A549 (cell line): ENCODE measurements around the gene ITGA11.

Experiments
- BCL3 ChIP-seq: fragments of >200 bp; sonication (Bioruptor Twin); formaldehyde crosslinking; IDR thresholded peaks from 3 replicates; pipeline ENCODE4 v1.6.1; 2016
- CTCF ChIP-seq: fragments of >200 bp; sonication (Bioruptor Twin); formaldehyde crosslinking; IDR thresholded peaks from 3 replicates; pipeline ENCODE4 v1.5.1; 2016
- MAFK ChIP-seq: fragments of 450-650 bp; IDR thresholded peaks from 2 replicates; pipeline ENCODE4 v1.6.1; 2014; ENCODE audit not compliant: partially characterized antibody
- MAX ChIP-seq: IDR thresholded peaks from 2 replicates; pipeline ENCODE4 v1.6.1; 2012
- NR3C1 ChIP-seq: fragments of >200 bp; sonication (Bioruptor Twin); formaldehyde crosslinking; IDR thresholded peaks from 3 replicates; pipeline ENCODE4 v1.6.1; 2017
- POLR2A ChIP-seq: IDR thresholded peaks from 2 replicates; pipeline ENCODE4 v1.6.1; 2012; ENCODE audit warnings: mild to moderate bottlenecking, low read length
- POLR2AphosphoS2 ChIP-seq: conservative IDR thresholded peaks from 2 replicates; pipeline ENCODE4 v1.6.1; 2012; ENCODE audit warnings: low read length, improper control_type of control experiment, inconsistent platforms
- REST ChIP-seq: fragments of 200-600 bp; sonication (generic); IDR thresholded peaks from 2 replicates; pipeline ENCODE4 v1.6.1; 2016; ENCODE audit warnings: antibody characterized with exemption, mild to moderate bottlenecking, moderate library complexity
- RFX5 ChIP-seq: fragments of 450-650 bp; IDR thresholded peaks from 2 replicates; pipeline ENCODE4 v1.7.1; 2014; ENCODE audit warnings: antibody characterized with exemption, mild to moderate bottlenecking, moderate library complexity
- SREBF2 ChIP-seq: fragments of 450-650 bp; IDR thresholded peaks from 2 replicates; pipeline ENCODE4 v1.6.1; 2014; ENCODE audit warnings: mild to moderate bottlenecking, moderate library complexity
- ZSCAN20 ChIP-seq: fragments of 250-450 bp; sonication (Bioruptor Pico); IDR thresholded peaks from 2 replicates; pipeline ENCODE4 v1.8.0; 2022; ENCODE audit warnings: mild to moderate bottlenecking, moderate library complexity
- TF ChIP-seq, protein P1 (sequence below): fragments of 150-350 bp; IDR thresholded peaks from 2 replicates; pipeline ENCODE4 v1.6.1; 2014; ENCODE audit warnings: low read depth, mild to moderate bottlenecking, low read length

DNA sequence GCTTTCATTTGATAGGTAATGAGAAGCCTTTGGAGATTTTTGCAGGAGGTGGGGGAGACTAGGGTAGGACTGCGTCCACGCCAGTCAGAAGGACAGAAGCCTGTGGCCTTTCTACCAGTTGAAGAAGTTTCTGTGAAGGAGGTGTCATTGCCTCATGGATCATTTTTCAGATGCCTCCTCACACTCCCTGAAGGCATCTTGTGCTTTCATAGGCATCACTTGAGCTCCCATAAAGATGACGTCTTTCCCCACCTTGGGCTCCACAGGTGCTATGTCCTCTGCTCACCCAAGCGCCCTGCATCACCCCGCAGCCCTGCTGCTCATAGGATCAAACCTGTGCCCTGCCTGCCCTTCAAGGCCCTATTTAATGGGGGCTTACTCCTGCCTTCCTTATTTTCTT, 7.5 kb upstream of the ITGA11 start:
- TF ChIP-seq CTCF (no peak), ZSCAN20 (CRISPR knock-in tag) (no peak), MAX (no peak), POLR2A (no peak), MAFK (no peak), REST (no peak), POLR2AphosphoS2 (no peak), BCL3 (no peak), RFX5 (no peak), SREBF2 (no peak), NR3C1 (no peak)
- TF ChIP-seq, protein P1, sequence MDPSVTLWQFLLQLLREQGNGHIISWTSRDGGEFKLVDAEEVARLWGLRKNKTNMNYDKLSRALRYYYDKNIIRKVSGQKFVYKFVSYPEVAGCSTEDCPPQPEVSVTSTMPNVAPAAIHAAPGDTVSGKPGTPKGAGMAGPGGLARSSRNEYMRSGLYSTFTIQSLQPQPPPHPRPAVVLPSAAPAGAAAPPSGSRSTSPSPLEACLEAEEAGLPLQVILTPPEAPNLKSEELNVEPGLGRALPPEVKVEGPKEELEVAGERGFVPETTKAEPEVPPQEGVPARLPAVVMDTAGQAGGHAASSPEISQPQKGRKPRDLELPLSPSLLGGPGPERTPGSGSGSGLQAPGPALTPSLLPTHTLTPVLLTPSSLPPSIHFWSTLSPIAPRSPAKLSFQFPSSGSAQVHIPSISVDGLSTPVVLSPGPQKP, result no peak
